IPS DF 19.7 (cell line): ENCODE measurements around the gene SRGAP1.

Experiments
- DNase-seq: peaks from one replicate; pipeline ENCODE4 v3.0.0-alpha.2; 2013; ENCODE audit warnings: low read depth, low spot score

The SRGAP1 gene

GRCh38 chr12:63844391-63845341 lies at the start of gene SRGAP1:
TSS of gene SRGAP1 (plus strand) at chr12:63844700. CDS start at chr12:63844817, 117 bp downstream.
- no peak for DNase-seq

- DNase-seq = no peak
Measured at GRCh38 chr12:63795032-63795687, 49.3 kb upstream of the SRGAP1 start.

GRCh38 chr12:63795944-63796343 lies 48.6 kb upstream of the SRGAP1 start:
- no peak for DNase-seq

- DNase-seq = no peak
Measured at GRCh38 chr12:63802012-63802608, 42.4 kb upstream of the SRGAP1 start.

GRCh38 chr12:63804746-63805145 lies 39.8 kb upstream of the SRGAP1 start:
- no peak for DNase-seq

- no peak for DNase-seq
Measured at GRCh38 chr12:63805704-63806672, 38.5 kb upstream of the SRGAP1 start.

- DNase-seq = no peak
Measured at GRCh38 chr12:63808631-63809030, 35.9 kb upstream of the SRGAP1 start.

GRCh38 chr12:63809566-63809965 lies 34.9 kb upstream of the SRGAP1 start:
- no peak for DNase-seq

GRCh38 chr12:63811334-63811733 lies 33.2 kb upstream of the SRGAP1 start:
- no peak for DNase-seq

- DNase-seq = no peak
Measured at GRCh38 chr12:63811755-63812154, 32.7 kb upstream of the SRGAP1 start.

GRCh38 chr12:63814146-63814772 lies 30.2 kb upstream of the SRGAP1 start:
- DNase-seq = no peak

GRCh38 chr12:63815482-63815852 lies 29.0 kb upstream of the SRGAP1 start:
- DNase-seq = no peak

- no peak for DNase-seq
Measured at GRCh38 chr12:63816031-63816430, 28.5 kb upstream of the SRGAP1 start.

GRCh38 chr12:63820427-63820826 lies 24.1 kb upstream of the SRGAP1 start:
- no peak for DNase-seq

- no peak for DNase-seq
Measured at GRCh38 chr12:63821781-63822251, 22.7 kb upstream of the SRGAP1 start.

- DNase-seq = no peak
Measured at GRCh38 chr12:63822352-63822751, 22.1 kb upstream of the SRGAP1 start.

GRCh38 chr12:63823040-63823439 lies 21.5 kb upstream of the SRGAP1 start:
- no peak for DNase-seq

GRCh38 chr12:63826006-63826585 lies 18.4 kb upstream of the SRGAP1 start:
- no peak for DNase-seq

GRCh38 chr12:63828867-63829266 lies 15.6 kb upstream of the SRGAP1 start:
- DNase-seq = no peak

- DNase-seq = no peak
Measured at GRCh38 chr12:63836046-63836445, 8.5 kb upstream of the SRGAP1 start.
